Coronary artery (tissue), 2 donors: ENCODE data around the gene KRT16.

Source experiments
- DNase-seq: peaks from one replicate; pipeline ENCODE4 v3.0.0-alpha.2; 2017; ENCODE audit warnings: low spot score
- H3K27ac ChIP-seq, 2 donors: fragments of 200-600 bp; sonication (generic); one replicate each; pipeline ENCODE4 v1.5.1; 2016 to 2019
- H3K4me3 ChIP-seq: fragments of 200-600 bp; sonication (generic); 2 replicates; pipeline ENCODE4 v1.5.1; 2016; ENCODE audit warnings: mild to moderate bottlenecking, moderate library complexity
- CTCF ChIP-seq: fragments of 200-600 bp; sonication (generic); IDR thresholded peaks from one replicate; pipeline ENCODE4 v1.5.1; 2019; ENCODE audit warnings: antibody characterized with exemption

The KRT16 gene

GRCh38 chr17:41650794-41651624, 38.4 kb upstream of the KRT16 start:
- peak overlapping the region; percentile 25 to 80 for H3K27ac ChIP-seq
- no peak for DNase-seq
- TF ChIP-seq CTCF, result no peak
- peak overlapping the region; percentile 55 for H3K4me3 ChIP-seq

GRCh38 chr17:41649923-41650519, 37.5 kb upstream of the KRT16 start:
- H3K4me3 ChIP-seq, result no peak overlapping the region
- no peak for TF ChIP-seq CTCF
- DNase-seq, result no peak
- no peak overlapping the region for H3K27ac ChIP-seq

GRCh38 chr17:41648411-41649195, 36.0 kb upstream of the KRT16 start:
- peak; percentile 94 for TF ChIP-seq CTCF
- DNase-seq, result peak; percentile 87
- H3K27ac ChIP-seq, result peak overlapping the region in 1 of 2 donors; percentile 68
- H3K4me3 ChIP-seq, result peak overlapping the region; percentile 64

GRCh38 chr17:41647940-41648410, 35.4 kb upstream of the KRT16 start:
- Histone ChIP-seq H3K4me3 (peak overlapping the region; percentile 64), H3K27ac (peak overlapping the region in 1 of 2 donors; percentile 68)
- DNase-seq, result peak; percentile 90
- peak; percentile 85 for TF ChIP-seq CTCF

GRCh38 chr17:41647038-41647813, 34.7 kb upstream of the KRT16 start:
- H3K27ac ChIP-seq, result no peak overlapping the region
- DNase-seq, result no peak
- TF ChIP-seq CTCF, result no peak
- no peak overlapping the region for H3K4me3 ChIP-seq
